ENCODE results near the gene TEC. TPM values are rescaled to one million over a fixed set of nuclear protein-coding genes. Genes with fewer than 3 reads are reported as not detected.

The TEC gene
- total RNA-seq, 2 donors from 2014 or later, result 2.1 to 3.3 TPM

- no peak overlapping the region for H3K27ac ChIP-seq
- no peak overlapping the region for H3K4me3 ChIP-seq
- no peaks in the 10 kb centered on the region for H3K27me3 ChIP-seq
- no peaks in the 10 kb centered on the region for H3K9me3 ChIP-seq
- WGBS, 2 donors, result 85 to 87% methylated on average over 8 of the region's 8 CpGs
- TF ChIP-seq CTCF (IDR thresholded peaks at IDR 0.05) (no peak), POLR2A (IDR thresholded peaks at IDR 0.05) (no peak)
- intact Hi-C loops (cut with DNase I), result no loop called here
- no peak for DNase-seq
- no peaks in the 10 kb centered on the region for H3K36me3 ChIP-seq (replicated peaks in 1 of 2; ENCODE audit: insufficient read depth in 1 of 2, low read depth in 2 of 2)
- peaks cover 8% of the 10 kb centered on the region for H3K4me1 ChIP-seq
- no peak for ATAC-seq
Observed at GRCh38 chr4:48112017-48112667, 157.5 kb downstream of the TEC start.

GRCh38 chr4:48110452-48110978, 159.1 kb downstream of the TEC start:
- 66 to 72% methylated on average over 1 of the region's 1 CpG for WGBS, 2 donors
- TF ChIP-seq CTCF (IDR thresholded peaks at IDR 0.05) (no peak), POLR2A (IDR thresholded peaks at IDR 0.05) (no peak)
- ATAC-seq, result no peak
- Histone ChIP-seq H3K4me1 (peaks cover 8% of the 10 kb centered on the region), H3K9me3 (no peaks in the 10 kb centered on the region), H3K27ac (no peak overlapping the region), H3K27me3 (no peaks in the 10 kb centered on the region), H3K36me3 (replicated peaks in 1 of 2; ENCODE audit: insufficient read depth in 1 of 2, low read depth in 2 of 2) (no peaks in the 10 kb centered on the region), H3K4me3 (no peak overlapping the region)
- DNase-seq, result no peak
- intact Hi-C loops (cut with DNase I), result no loop called here

- Histone ChIP-seq H3K27ac (peak overlapping the region in 2 of 4 donors; percentile 42 to 52), H3K27me3 (no peaks in the 10 kb centered on the region), H3K36me3 (replicated peaks in 1 of 2; ENCODE audit: insufficient read depth in 1 of 2, low read depth in 2 of 2) (no peaks in the 10 kb centered on the region), H3K9me3 (no peaks in the 10 kb centered on the region), H3K4me1 (peaks cover 8% of the 10 kb centered on the region), H3K4me3 (no peak overlapping the region)
- 41 to 47% methylated on average over 5 of the region's 5 CpGs for whole genome bisulfite sequencing, 2 donors
- peak; percentile 75 for ATAC-seq
- intact Hi-C loops (cut with DNase I), result no loop called here
- DNase-seq, result peak in 1 of 4 donors; percentile 37
- TF ChIP-seq CTCF (IDR thresholded peaks at IDR 0.05) (peak; percentile 25 to 53 (median 49)), POLR2A (IDR thresholded peaks at IDR 0.05) (no peak)
Observed at GRCh38 chr4:48109413-48110263, 160.0 kb downstream of the TEC start.

- 67 to 71% methylated on average over 2 of the region's 2 CpGs for WGBS, 2 donors
Observed at GRCh38 chr4:48108309-48109073, 161.1 kb downstream of the TEC start.

More at GRCh38 chr4:48108309-48109073, 161.1 kb downstream of the TEC start:
- ATAC-seq, result peak; percentile 92
- Histone ChIP-seq H3K27me3 (no peaks in the 10 kb centered on the region), H3K36me3 (replicated peaks in 1 of 2; ENCODE audit: insufficient read depth in 1 of 2, low read depth in 2 of 2) (no peaks in the 10 kb centered on the region), H3K9me3 (no peaks in the 10 kb centered on the region), H3K4me3 (no peak overlapping the region), H3K27ac (peak overlapping the region in 2 of 4 donors; percentile 48 to 52), H3K4me1 (peaks cover 8% of the 10 kb centered on the region)
- TF ChIP-seq CTCF (IDR thresholded peaks at IDR 0.05), result no peak
- no peak for TF ChIP-seq POLR2A (IDR thresholded peaks at IDR 0.05)
- intact Hi-C loops (cut with DNase I), result no loop called here
- no peak for DNase-seq
